Measurements from ENCODE around the gene HYI. TPM values are rescaled to one million over a fixed set of nuclear protein-coding genes. Genes with fewer than 3 reads are reported as not detected.
"Not testable (repeated sequence)": the region's sequence is repeated elsewhere in the genome, so short reads cannot be mapped to it uniquely, and the experiment has no call there.

Gene HYI
- polyA plus RNA-seq, 3 donors: 64.0 to 95.1 (median 64.2) TPM

- WGBS, 3 donors: 84 to 89% (median 88%) methylated on average over 3 of the region's 3 CpGs
Observed at GRCh38 chr1:43468414-43468813, 14.7 kb upstream of the HYI start.

GRCh38 chr1:43466403-43466802, 12.7 kb upstream of the HYI start:
- no peak overlapping the region for H3K27ac ChIP-seq (ENCODE audit: low read depth, low read length)
- WGBS, 3 donors: 32 to 86% (median 51%) methylated on average over 2 of the region's 2 CpGs

More at GRCh38 chr1:43468414-43468813, 14.7 kb upstream of the HYI start:
- no peak overlapping the region for H3K27ac ChIP-seq (ENCODE audit: low read depth, low read length)

GRCh38 chr1:43465505-43466067, 11.9 kb upstream of the HYI start:
- WGBS, 3 donors: 64 to 83% (median 80%) methylated on average over 3 of the region's 3 CpGs
- no peak overlapping the region for H3K27ac ChIP-seq (ENCODE audit: low read depth, low read length)

GRCh38 chr1:43464681-43465504, 11.2 kb upstream of the HYI start:
- no peak overlapping the region for H3K27ac ChIP-seq (ENCODE audit: low read depth, low read length)
- WGBS, 3 donors: 63 to 79% (median 78%) methylated on average over 13 of the region's 13 CpGs

- 73 to 75% (median 74%) methylated on average over 2 of the region's 2 CpGs for WGBS, 3 donors
- no peak overlapping the region for H3K27ac ChIP-seq (ENCODE audit: low read depth, low read length)
Observed at GRCh38 chr1:43463479-43463878, 9.7 kb upstream of the HYI start.

- WGBS, 3 donors: 81 to 92% (median 85%) methylated on average over 5 of the region's 5 CpGs
- no peak overlapping the region for H3K27ac ChIP-seq (ENCODE audit: low read depth, low read length)
Observed at GRCh38 chr1:43460988-43461693, 7.4 kb upstream of the HYI start.

GRCh38 chr1:43458379-43458778, 4.6 kb upstream of the HYI start:
- WGBS, 3 donors: 78 to 91% (median 82%) methylated on average over 3 of the region's 3 CpGs
- not testable (repeated sequence) for H3K27ac ChIP-seq (ENCODE audit: low read depth, low read length)

GRCh38 chr1:43455213-43455889, 1.6 kb upstream of the HYI start:
- H3K27ac ChIP-seq (ENCODE audit: low read depth, low read length): no peak overlapping the region
- WGBS, 3 donors: 47 to 84% (median 71%) methylated on average over 7 of the region's 7 CpGs

- no peak overlapping the region for H3K27ac ChIP-seq (ENCODE audit: low read depth, low read length)
- 6 to 9% (median 8%) methylated on average over 19 of the region's 19 CpGs for WGBS, 3 donors
Observed at GRCh38 chr1:43454270-43455011, 710 bp upstream of the HYI start.

GRCh38 chr1:43452789-43453441, 816 bp downstream of the HYI start:
- no peak overlapping the region for H3K27ac ChIP-seq (ENCODE audit: low read depth, low read length)
- 12 to 24% (median 20%) methylated on average over 10 of the region's 10 CpGs for WGBS, 3 donors

- no peak overlapping the region for H3K27ac ChIP-seq (ENCODE audit: low read depth, low read length)
- WGBS, 3 donors: 83 to 89% (median 89%) methylated on average over 22 of the region's 22 CpGs
Observed at GRCh38 chr1:43451701-43452532, 1.8 kb downstream of the HYI start.

- 71 to 82% (median 80%) methylated on average over 12 of the region's 12 CpGs for WGBS, 3 donors
- no peak overlapping the region for H3K27ac ChIP-seq (ENCODE audit: low read depth, low read length)
Observed at GRCh38 chr1:43451157-43451591, 2.6 kb downstream of the HYI start.

- no peak overlapping the region for H3K27ac ChIP-seq (ENCODE audit: low read depth, low read length)
Observed at GRCh38 chr1:43450251-43450941, 3.3 kb downstream of the HYI start.

GRCh38 chr1:43449708-43450069, 4.0 kb downstream of the HYI start:
- no peak overlapping the region for H3K27ac ChIP-seq (ENCODE audit: low read depth, low read length)
- WGBS, 3 donors: 76 to 79% (median 78%) methylated on average over 5 of the region's 5 CpGs

More at GRCh38 chr1:43450251-43450941, 3.3 kb downstream of the HYI start:
- WGBS, 3 donors: 84 to 93% (median 87%) methylated on average over 10 of the region's 10 CpGs

GRCh38 chr1:43448955-43449707, 4.6 kb downstream of the HYI start:
- no peak overlapping the region for H3K27ac ChIP-seq (ENCODE audit: low read depth, low read length)
- 83 to 90% (median 89%) methylated on average over 11 of the region's 11 CpGs for WGBS, 3 donors

Measured in adipose tissue (tissue), 3 donors.